Ramos (cell line): ENCODE data around the gene MED6.

Source experiments
- in situ Hi-C: fragments of 300-500 bp; cut with MboI; formaldehyde crosslinking; loops from one replicate; pipeline ENCODE4 v1.14.3; 2022; ENCODE audit warnings: low sequenced_read_pairs; ENCODE audit not compliant: unreplicated experiment

Gene MED6, protein sequence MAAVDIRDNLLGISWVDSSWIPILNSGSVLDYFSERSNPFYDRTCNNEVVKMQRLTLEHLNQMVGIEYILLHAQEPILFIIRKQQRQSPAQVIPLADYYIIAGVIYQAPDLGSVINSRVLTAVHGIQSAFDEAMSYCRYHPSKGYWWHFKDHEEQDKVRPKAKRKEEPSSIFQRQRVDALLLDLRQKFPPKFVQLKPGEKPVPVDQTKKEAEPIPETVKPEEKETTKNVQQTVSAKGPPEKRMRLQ

DNA sequence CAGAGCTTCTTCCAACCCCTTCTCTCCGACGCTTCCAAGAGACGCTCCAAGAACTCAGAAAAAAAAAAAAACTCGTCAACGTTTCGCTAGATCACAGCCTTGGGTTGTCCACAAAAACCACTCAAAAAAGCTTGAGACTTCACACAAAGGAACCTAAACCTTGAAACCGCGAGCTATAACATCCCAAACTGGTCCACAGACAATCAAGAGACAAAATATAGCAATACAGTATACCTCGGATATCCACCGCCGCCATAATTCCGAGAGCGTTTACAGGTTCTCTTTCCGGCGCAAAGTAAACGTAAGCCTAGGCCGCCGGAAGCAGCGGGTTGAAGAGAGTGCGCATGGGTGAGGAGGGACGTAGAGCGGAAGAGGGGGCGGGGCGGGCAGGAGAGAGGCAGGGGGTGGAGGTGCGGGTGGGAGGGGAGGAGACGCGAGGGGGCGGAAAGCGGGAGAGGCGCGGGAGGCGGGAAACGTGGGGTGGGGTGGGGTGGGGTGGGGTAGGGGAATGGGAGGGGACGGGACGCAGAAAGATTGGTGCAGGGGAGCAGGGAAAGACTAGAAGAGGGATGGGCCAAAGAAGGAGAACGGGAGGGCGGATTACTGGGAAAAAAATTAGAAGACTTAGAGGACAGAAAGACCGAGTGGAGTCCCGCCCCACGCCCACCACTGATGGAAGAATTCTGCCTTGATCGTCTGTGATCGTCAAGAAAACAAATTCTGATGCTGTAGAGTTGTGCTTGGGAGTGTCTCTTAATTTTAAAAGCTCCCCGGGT, at the start of gene MED6:
Gene MED6 (minus strand): TSS at position 274 of the 776 bp plus-strand sequence. CDS start 18 bp downstream, at position 256.
- in situ Hi-C loops, result no loop called here

DNA sequence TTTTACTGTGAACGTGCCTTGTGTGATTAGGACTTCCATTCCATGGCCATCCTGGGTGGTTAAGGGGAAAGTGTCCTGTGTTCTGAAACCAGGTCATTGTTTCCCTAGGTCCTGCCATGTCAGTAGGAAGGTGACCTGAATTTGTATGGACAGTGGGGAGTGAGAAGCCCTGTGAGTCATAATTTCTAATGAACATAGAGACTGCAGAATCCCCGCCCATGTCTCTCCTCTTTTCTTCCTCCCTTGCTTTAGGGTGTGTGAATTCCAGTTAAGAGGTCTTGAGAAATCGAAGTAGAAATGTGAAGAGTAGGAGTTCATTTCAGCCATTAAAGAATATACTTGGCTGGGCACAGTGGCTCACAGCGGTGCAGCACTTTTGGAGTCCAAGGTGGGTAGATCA, 49.3 kb upstream of the MED6 start:
- in situ Hi-C loops, result loop anchor here (25.0 kb wide), 2 partner anchors 912 to 1038 kb away; partner anchors contain the start of gene SUSD6

DNA sequence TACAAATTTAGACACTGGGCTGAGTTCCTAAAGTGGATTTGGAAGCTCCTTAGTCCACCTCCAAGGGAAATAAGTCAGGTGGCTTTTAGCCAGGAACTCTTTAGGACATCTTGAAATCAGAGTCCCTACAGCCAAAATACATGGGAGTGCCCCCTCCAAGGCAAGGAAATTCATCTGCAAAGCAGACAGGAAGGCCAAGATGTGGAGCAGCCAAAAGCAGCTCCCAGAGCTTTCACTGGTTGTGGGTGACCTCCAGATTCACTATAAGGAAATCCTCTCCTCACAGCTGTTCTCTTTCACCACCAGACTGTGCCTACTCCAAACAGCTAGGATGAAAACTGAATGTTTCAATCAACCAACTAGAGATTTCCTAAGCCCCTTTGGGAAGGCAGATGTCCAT, 47.9 kb upstream of the MED6 start:
- in situ Hi-C loops, result no loop called here

DNA sequence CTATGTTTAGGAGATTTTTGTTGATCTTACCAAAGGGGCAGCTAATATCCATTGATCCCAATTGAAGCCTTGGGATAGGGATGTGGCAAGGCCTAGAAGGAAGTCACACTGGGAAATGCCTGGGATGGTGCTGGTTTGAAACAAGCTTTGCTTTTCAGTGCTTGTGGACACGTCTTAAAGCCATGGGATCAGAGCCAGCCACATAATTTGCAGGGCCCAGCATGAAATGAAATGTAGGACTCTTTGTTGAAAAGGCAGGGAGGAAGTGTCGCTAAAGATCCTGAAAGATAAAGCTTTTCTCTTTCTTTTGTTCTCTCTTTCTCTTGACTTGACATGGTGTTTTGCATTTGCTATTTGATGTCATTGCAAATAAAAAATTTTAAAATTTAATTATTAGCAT, 46.2 kb upstream of the MED6 start:
- in situ Hi-C loops, result no loop called here

DNA sequence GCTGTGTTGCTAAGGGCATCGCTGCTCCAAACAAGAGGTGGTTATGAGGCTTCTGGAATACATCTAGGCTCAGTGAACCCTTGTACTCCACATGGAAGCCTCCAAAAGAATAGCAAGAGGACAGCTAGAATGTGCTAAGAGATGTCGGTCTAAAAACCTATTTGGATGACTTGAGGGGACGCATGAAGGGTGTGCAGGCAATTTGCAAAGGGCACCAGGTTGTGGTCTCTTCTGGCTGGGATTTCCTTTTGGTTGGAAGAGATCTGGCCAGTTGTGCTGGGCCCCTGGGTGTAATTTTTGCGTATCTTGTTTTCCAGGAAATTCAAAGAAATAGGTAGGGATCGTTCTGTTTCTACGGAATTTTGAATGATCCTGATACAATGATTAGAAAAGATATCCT, 45.4 kb upstream of the MED6 start:
- in situ Hi-C loops, result no loop called here

DNA sequence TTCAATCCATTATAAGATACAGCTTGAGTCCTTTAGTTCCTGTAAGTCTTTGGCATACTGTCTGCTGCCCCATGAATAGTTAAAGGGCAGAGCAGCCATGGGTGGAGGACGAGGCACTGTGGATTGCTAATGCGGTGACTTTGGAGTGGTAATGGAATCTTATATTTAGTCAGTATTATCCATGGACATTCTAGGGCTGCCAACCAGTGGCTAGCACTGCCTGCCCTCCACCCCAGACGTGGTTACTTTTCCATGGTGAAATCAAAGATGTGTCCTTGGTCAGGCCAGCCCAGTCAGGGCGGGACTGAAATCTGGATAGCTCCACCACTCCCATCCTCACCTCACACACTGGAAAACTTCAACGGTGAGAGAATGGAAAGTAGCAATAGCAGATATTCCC, 43.5 kb upstream of the MED6 start:
- in situ Hi-C loops, result no loop called here

DNA sequence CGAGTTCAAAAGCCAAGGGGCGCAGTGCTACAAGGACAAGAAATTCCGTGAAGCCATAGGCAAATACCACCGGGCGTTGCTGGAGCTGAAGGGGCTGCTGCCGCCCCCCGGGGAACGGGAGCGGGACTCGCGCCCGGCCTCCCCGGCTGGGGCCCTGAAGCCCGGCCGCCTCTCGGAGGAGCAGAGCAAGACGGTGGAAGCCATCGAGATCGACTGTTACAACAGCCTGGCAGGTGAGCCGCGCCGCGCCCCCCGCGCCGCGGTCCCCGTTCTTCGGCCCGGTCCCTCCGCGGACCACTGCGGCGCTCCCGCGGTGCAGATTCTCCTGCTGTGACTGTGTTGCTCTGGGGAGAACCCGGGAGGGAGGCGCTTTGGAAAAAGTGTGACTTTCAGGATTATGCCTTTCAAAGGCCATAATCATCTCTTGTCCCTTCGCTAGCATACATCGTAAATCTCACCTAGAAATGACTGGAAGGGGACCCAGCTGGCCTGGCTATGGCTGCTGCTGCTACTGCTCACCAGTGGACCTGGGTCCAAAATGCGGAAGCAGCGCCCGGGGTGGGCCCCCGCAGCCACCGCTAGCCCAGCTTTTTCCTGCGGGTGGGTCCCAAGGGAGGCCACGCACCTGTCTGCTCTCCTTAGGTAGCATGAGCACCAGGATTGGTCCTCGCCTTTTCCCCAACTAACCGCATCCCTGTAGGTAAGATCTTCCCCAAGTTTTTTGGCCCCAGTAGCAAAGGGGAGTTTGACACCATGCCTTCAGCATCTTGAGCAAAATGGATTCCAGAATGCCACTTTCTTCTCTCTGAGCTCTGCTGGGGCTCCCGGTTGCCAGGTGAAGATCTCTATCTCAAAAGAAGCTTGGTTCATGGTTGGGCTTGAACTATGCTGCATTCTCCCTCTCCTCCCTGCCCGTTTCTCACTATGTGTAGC, 42.1 kb upstream of the MED6 start:
- in situ Hi-C loops, result no loop called here

DNA sequence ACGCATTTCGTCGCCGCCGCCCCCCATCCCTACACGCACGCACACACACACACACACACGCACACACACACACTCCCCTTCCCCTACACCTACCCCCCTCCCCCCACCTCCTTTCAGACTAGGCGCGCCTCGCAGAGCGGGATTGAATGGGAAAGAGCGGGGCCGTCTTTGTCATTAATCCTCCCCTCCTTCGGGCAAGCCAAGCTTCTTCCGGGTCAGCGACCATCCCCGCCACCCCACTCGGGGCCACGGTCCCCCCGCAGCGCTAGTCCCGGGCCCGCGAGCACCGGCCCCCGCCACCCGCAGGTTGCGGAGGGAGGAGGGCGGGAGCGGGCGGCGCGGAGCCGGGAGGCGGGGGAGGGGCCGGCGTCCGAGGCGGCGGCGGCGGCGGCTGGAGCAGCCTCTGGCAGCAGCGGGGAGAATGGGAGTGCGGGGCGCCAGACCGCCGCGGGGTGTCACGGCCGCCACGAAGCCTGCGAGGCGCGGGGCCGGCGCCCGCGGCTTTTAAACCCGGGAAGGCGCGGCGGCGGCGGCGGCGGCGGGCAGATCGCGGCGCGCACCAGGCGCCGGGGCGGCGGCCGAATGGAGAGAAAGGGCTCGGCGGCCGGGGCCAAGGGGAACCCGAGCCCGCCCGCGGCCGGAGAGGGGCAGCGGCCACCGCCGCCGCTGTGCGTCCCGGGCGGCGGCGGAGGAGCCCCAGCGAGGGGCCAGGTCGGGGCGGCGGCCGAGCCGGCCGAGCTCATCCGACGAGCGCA, 41.3 kb upstream of the MED6 start, which contains the start of gene TTC9:
Gene TTC9 (plus strand): TSS at position 369 of the 755 bp plus-strand sequence. CDS start 214 bp downstream, at position 583.
- in situ Hi-C loops, result no loop called here

DNA sequence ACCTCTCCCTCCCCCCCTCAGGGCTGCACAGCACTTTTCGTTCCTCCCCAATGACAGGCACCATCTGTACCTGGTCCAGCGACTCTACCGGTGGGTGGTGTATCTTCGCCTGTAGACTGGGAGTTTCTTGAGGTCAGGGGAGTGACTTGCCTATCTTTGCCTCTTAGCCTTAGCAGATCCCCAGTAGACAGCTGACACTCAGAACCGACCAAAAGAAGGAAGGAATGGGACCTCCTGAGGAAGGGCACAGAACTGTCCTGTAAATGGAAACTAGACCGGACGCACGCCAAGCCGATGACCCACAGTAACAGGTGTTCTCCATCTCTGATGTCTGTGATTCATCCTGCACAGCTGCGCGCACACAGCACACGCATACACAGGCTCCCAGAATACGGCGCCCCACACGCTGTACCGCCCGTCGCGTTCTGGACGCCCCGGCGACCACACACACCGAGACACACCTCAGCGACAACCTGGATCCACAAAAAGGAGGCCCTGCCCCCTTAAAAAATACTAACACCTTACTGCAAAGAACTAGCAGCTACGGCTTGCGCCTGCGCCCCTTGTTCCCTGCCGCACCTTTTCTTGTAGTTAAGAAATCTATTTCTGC, 40.6 kb upstream of the MED6 start:
- in situ Hi-C loops, result no loop called here

DNA sequence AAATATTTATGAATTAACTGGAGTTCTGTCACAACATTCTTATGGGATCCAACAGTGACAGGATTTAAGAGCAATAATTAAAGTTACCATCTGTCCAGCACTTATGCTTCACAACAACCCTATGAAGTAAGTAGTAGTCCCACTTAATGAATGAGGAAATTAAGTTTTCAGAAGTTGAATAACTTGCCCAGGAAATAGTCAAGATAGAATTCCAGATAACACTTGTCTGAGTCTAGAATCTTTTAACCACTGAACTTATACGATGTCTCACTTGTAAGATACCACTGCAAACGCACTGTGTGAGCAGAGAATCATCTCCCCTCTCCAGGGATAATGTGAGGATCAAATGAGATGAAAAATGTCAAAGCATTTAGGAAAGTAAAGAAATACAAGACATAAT, 38.0 kb upstream of the MED6 start:
- in situ Hi-C loops, result no loop called here

DNA sequence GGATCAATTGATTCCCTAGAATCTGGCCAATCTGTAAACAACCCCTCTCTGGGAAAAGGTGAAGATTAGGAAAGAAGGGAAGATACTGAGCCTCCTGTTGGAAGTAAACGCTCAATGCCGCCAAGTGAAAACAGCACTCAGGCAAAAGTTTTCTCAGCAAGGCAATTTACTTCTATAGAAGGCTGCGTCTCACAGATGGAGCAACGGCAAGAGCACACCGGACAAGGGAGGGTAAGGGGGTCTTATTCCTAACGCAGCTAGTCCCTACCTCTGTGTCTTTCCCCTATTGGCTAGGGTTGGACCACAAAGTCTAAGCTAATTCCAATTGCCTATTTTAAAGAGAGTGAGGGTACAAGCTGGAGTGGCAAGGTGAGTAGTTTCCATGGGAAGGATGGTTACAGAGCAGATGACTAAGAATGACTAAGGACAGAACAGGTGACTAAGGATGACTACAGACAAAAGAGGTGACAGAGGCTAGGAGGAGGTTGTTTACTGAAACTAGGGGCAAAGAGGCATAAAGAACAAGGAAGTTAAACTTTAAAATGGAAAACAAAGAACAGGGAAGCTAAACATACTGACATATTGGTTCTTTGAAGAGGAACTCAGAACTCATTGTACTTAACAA, 35.6 kb upstream of the MED6 start:
- in situ Hi-C loops, result no loop called here

DNA sequence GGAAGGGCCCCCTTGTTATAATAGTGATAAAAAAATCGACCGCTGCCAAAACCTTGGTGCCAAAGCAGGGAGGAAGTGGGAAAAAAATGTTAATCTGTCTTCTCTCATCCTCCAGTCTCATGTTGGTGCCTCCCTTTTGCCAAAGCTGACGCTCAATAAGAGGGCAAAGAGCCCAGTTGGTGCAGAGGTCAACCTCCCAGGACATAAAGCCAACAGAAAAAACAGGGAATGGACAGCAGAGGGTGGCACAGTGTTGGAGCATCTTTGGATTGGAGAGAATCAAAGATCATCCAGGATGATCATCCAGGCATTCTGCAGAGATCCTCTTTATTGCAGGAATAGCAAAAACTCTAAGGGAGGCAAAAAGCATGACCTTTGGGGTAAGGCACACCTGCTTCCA, 31.5 kb upstream of the MED6 start:
- in situ Hi-C loops, result no loop called here

DNA sequence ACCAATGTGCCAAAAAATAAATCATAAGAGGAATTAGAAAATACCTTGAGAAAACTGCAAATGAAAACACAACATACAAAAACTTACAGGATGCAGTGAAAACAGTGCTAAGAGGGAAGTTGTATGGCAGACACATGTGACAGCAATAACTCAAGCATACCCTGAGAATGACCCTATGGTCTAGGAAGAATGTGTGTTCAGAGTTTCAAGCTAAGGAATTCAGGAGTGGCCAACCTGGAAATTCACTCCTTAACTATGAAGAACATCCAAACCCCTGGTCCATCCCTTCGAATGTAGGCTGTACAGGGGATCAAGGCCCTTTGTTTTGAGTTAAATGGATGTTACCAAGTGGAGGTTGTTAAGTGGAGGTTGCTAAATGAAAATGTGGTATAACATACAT, 24.5 kb upstream of the MED6 start:
- in situ Hi-C loops, result loop anchor here (5.0 to 10.0 kb wide), 2 partner anchors 92 to 190 kb away; no protein-coding TSS in a partner anchor

DNA sequence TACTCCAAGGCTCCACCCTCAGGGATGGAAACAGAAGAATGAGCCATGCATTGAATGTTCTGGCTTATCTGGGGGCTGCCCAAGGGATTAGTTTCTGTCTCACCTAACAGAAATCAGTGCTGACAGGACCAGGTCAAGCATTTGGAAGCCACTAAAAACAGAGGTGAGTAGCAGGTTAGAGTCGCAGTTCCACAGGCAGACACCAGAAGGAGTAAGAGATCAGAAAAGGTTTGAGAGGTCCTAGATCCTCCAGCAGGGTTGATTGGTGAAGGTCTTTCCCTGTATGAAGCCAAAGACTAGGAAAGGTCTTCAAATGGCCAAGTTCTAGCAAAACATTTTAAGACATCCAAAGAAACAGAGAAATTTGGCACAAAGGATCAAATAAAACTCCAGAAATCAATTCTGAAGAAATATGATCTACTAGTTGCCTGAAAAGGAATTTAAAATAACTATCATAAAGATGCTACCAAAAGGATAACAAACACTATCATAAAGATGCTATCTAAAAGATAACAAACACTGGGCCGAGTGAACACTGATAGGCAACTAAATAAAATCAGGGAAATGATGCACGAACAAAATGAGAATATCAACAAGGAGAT, 21.8 kb upstream of the MED6 start:
- in situ Hi-C loops, result loop anchor here (5.0 to 10.0 kb wide), 2 partner anchors 95 to 193 kb away; no protein-coding TSS in a partner anchor

DNA sequence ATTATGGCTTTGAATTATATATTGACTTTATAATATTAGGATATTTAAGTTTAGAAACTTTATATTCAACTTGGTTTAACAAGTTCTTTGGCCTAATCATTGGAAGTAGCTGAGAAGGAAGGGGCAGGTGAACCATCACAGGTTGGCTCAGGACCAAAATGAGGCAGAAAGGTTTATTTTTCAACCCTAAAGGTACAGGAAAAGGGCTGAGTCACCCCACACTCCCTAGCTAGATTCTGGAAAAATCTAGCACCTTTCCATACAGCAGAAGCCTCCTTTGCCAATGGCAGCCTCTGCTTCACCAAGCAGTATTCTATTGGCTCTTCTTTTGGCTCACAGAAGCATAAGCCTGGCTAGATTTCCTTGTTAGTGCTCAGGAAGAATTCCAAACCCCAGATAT, 19.3 kb upstream of the MED6 start:
- in situ Hi-C loops, result loop anchor here (5.0 to 10.0 kb wide), 2 partner anchors 98 to 195 kb away; no protein-coding TSS in a partner anchor

DNA sequence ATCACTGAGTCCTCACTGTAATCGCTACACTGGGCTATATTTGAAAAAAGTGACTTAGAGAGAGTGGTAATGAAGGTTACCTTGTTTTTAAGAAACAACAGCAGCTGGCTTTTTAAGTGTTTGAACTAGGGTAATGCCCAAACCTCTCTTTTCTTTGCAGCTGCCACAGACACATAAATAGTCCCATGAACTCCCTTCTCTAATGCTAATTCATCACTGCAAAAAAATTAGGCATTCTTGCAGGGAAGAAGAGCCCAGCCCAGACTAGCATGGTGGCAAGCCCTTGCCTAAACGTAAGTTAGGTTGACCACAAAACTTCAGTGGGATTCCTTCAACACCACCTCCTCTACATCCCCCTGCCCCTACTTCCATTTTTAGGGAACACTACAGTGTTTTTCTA, 17.9 kb upstream of the MED6 start:
- in situ Hi-C loops, result no loop called here

DNA sequence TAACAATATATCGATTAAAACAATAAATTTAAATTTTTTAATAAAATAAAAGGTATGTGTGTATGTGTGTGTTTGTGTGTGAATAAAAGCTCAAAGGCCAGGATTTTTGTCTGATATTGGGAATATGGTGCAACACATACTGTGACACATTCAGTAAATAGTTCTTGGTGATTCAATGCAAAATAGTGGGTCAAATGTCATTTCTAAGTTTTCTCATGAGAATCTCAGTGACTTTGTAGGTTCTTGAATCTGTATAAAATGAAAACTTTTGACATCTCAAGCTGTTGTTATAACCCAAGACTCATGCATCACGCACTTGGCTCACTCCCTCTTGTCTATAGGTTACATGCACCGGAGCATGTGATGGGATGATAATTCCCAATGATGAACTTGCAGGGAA, 16.2 kb upstream of the MED6 start:
- in situ Hi-C loops, result no loop called here

DNA sequence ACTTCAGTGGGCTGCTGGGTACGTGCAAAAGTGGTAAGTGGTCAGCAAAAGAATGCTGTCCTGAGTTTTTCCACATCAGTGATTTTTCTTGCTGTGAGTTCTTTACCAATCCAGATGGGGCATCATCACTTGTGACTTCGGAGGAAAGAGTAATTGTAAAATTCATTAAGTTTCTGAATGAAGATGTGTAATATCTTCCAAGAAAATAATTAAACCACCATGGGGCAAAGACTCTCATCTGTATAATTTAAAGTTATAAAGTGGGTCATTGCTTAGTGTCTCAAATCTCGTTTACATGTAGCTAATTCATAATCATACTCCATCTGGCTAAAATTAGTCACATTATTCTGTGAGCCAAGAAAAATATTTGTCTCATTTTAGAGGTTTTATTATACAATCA, 10.8 kb upstream of the MED6 start:
- in situ Hi-C loops, result no loop called here
